ENCODE data around the gene DNMT3A. TPM values are rescaled to one million over a fixed set of nuclear protein-coding genes. Genes with fewer than 3 reads are reported as not detected.

DNMT3A gene
- total RNA-seq, 2 donors from 2014 or later: 27.3 to 27.8 TPM

DNA sequence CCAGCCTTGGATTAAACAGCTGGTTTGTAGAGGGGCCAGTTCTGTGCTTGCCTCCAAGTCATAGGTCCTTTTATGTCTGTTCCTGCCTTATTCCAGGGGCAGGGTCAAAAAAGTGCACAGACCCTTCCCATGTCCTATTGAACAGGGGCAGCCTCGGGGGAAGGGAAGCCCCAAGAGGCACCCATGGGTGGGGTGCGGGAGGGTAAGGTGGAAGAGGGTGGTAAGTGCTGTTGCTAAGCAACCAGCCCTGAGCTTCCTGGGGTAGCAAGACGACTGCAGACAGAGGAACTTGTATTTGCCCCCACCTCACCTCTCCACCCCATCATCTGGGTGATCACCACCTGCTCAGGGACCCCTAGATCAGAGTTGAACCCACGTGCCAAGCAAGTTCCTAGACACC is 7.7 kb downstream of the DNMT3A start:
- ATAC-seq (no peak), DNase-seq (no peak)
- intact Hi-C loops (cut with DNase I, micrococcal nuclease): no loop called here

DNA sequence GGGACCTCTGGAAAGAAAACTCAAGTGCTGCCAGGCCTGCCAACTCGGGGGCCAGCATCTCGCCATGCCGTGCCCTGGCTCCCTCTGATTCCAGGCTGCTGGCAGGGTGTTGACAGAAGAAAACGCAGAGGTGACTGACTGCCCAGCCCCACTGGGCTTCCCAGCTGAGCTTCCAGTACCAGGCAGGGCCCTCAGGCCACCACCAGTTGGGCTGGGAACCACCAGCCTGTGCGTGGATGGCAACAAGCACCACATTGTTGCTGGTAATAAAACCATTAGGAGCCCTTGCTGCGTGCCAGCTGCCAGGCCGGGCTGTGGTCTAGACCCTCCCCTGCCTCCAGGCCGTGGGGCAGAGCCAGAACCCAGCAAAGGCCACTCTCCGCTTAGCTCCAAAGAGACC is 9.2 kb downstream of the DNMT3A start:
- DNase-seq (peak in 1 of 2 donors; percentile 32), ATAC-seq (peak; percentile 76)
- intact Hi-C loops (cut with DNase I, micrococcal nuclease): no loop called here

DNA sequence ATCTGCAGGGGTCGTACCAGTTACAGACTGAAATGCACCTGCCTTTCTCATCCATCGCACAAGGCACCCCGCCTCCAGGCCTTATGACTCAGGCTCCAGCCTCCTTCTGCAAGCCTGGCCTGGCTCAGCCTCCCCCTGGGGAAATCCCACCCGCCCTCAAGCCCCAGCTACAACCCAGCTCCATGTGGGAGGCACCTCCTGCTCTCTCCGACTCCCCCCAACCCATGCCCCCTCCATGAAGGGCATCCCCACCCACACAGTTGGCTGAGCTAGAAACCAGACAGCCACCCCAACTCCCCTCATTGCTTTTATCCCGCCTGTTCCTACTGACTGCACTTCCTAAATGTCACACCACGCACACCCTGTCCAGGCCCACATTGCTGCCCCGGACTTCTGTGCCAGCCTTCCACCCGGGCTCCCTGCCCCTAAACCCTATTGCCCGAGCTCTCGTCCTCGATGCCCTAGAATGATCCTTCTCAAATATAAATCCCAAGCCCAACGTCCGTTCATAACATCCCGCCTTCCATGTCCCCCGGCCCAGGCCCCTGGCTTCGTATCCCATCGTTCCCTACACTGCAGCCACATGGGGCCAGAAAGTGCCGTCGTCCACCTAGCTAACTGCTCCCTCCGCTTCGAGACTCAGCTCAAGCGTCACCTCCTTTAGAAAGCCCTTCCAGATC is 9.9 kb downstream of the DNMT3A start:
- intact Hi-C loops (cut with DNase I, micrococcal nuclease): no loop called here
- no peak for DNase-seq

DNA sequence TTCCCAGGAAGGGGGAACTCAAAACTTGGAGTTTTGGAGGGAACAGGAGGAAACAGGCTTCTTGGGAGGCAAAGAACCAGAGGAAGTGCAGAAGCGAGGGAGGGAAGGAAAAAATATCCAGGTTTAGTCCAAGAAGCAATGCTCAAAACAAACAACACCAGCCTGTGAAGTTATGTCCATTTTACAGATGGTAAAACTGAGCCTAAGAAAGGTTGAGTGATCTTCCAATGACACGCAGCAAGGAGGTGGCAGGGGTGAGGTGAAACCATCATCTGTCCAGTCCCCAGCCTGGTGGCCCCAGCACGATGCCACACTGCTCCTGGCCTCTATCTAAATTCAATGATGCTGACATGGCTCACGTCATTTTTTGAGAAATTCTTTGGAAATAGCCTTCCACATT is 10.8 kb downstream of the DNMT3A start:
- intact Hi-C loops (cut with DNase I, micrococcal nuclease): no loop called here
- ATAC-seq (no peak), DNase-seq (no peak)

More for the DNA sequence above, 9.9 kb downstream of the DNMT3A start:
- no peak for ATAC-seq

DNA sequence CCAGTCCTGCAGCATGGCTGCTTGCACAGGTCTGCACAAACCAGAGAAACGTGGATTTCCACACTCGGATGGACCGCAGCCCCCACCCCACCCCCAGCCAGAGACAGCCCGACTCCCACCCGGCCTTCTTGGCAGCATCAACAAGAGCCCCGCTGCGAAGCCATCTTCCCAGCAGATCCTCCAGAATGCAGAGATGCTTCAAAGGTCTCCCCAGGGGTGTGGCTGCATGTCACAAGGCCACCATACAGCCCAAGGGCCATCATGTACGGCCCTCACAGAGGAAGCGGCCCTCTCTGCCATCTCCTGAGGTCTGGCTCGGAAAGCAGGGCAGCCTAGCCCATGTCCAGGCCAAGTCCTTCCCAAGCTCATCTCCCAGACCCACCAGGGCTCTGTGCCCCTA is 11.5 kb downstream of the DNMT3A start:
- ATAC-seq (no peak), DNase-seq (no peak)
- intact Hi-C loops (cut with DNase I, micrococcal nuclease): no loop called here

DNA sequence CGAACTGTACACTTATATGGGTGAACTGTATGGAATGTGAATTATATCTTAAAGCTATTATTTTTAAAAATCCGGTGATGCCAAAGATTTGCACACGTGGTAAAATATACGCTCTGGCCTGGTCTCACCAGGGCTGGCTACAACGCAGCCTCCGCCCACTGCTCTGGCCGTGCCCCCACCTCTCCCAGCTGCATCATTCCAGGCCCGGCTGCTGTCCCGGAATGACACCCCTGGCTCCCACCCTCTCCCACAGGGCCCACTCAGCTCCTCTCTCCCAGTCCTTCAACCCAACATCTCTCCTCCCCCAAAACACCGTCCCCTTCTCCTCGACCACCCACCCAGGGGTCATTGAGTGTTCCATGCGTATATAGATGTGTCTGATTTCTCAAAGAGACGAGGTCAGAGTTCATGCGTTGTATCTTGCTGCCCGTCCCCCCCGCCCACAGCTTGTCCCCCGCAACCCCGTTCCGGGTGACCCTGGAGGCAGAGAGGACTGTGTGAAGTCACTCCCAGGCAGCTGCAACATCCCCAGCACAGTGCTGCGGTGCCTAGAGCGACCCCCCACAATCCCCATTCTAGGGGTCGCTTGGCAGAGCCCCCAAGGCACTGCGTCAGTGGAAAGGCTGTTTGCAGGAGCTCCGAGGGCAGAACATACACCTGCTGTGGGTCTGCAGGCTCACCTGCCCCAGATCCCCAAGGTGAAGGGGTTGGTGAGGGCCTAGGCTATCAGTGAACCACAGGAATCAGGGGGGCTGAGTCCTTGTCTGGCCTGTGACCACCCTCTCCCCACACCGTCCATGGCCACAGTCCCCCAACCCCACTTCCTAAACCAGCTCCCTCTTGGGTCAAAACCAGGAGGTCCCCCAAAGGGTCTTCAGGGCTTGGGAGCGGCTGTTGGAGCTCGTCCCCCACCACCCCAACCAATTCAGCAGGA is 13.3 kb downstream of the DNMT3A start:
- ATAC-seq: no peak
- intact Hi-C loops (cut with DNase I, micrococcal nuclease): no loop called here
- DNase-seq: no peak

DNA sequence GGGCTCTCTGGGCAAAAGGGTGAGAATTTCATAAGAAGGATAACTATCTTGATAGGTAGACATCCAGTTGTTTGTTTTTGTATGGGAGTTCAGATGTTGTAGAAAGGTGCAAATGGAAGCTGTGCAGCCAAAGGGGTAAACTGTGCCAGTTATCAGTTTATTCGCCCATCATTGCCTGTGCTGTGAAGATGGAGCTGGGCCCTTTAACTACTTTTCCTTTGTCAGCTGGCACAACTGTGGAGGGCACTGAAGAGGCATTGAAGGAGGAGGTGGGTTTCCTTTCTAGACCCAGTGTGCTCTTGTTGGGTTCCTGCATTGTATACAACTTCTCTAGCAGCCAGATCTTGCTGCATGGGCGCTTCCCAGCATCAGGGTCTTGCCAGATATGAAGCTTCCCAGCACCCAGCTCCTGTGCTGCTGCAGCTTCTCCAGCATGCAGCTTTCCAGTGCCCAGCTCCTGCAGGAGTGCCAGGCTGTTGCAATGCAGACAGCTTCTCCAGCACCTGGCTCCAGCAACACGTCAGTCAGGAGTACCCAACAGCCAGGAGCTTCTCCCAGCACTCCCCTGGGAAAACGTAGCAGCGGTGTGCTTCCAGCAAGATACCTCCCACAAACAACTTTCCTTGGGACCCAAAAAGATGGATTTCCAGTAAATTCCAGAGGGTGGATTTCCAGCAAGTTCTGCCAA is 15.3 kb downstream of the DNMT3A start:
- intact Hi-C loops (cut with DNase I, micrococcal nuclease): no loop called here
- no peak for ATAC-seq

DNA sequence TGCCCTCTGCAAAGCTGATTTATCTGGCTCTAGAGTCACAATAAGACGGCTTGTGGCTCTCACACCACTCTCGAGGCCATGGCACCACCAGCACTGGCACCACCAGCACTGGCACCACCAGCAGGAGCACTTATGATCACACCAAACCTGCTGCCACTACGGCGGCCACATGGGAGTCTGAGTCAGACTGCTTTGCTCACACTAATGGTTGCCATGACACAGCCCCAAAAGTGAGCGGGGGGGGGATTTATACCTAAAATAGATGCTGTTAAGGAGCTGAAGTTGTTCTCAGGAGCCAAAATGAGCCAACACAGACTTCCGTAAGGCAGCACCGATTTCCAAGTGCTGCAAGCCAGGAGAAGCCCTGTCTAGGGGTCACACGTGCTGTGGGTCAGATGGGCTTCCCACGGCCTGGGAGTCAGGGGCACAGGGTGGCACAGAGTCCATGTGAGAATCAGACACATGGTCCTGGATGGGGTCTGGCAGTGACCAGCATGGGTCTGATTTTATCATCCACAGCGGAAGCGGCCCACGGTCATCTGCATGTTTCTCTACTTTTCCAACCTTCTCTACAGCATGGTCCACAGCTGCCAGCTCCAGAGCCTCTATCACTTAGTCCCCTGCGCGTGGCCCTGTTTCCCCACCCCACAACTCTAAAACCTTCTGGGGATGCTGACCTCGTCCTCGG is 16.7 kb downstream of the DNMT3A start:
- intact Hi-C loops (cut with DNase I, micrococcal nuclease): no loop called here
- ATAC-seq: no peak
- peak in 1 of 2 donors; percentile 40 for DNase-seq

More for the DNA sequence above, 15.3 kb downstream of the DNMT3A start:
- no peak for DNase-seq

DNA sequence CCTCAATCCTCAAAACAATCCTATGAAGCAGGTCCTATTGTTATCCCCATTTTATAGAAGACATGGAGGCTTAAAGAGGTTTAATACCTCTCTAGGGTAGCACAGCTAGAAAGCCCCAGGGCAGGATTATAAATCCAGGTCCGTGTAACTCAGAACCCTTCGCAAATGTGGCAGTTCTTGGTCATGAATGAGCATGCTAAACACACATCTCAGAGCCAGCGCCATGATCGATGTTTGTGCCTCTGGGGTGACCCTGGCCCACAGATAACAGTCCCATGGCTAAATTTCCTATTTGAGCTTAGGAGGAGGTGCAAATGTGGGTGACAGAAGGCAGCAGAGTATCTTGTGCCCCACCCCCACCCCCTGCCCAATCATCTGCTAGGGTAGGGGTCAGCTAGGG is 17.5 kb downstream of the DNMT3A start:
- intact Hi-C loops (cut with DNase I, micrococcal nuclease): no loop called here
- DNase-seq (no peak), ATAC-seq (no peak)

DNA sequence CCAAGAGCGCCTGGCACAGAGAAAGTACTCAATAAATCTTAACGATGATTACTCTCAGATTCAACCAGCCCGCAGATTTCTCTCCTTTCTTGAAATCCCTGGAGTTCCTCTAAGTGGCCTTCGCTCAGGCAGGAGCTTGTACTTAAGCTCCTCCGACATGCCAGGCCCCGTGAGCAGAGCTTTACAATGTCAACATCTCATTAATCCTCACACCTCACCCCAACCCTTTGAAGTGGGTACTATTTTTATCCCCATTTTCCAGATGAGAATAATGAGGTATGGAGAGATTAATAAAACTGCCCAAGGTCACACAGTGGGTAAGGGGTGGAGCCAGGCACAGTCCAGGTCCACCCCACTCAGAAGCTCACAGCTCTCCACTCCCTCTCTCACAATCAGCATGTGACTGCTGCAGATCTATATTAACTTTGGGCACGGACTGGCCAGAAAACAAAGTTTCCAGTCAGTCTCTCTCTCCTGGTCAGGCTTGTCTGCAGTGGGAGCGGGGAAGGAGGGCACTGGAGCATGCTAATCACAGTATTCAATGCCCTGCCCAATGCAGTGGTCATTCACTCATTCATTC is 18.0 kb downstream of the DNMT3A start:
- DNase-seq (no peak), ATAC-seq (no peak)
- intact Hi-C loops (cut with DNase I, micrococcal nuclease): no loop called here

DNA sequence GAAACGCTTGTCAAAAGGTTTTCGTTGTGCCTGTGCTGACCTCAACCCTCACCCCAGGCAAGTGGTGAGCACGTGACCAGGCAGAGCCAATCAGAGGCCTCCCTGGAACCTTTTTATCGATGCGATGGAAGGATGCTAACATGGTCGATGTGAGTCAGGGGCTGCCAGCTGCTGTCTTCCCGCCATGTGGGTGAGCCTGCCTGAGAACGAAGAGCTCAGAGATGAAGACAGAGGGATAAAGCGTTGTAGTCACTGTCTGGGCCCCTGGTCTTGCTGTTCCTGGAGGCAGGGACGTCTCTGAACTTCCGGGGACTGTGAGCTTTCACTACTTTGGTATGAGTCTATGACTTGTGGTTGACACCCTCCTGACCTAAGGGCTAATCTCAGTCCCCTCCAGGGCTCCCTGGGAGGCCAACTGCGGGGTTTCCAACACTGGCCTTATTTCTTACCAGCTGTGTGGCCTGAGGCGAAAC is 18.6 kb downstream of the DNMT3A start:
- no peak for ATAC-seq
- intact Hi-C loops (cut with DNase I, micrococcal nuclease): no loop called here
- DNase-seq: no peak

DNA sequence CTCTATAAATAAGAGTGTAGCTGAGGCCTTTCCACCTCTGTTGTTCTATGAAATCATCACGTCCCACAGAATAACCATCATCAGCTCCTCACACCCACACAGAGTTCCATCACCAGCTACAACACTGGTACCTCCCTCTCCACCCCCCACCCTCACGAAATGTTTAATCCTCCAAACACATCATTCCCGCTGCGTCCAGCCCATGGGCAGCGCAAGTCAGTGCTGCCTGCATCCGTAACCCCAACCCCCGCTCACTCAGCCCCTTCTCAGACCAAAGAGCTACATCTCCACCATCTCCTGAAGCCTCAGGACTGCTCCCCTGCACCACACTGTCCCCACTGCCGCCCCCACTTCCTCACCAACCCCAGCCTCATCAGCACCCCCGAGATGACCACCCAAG is 19.4 kb downstream of the DNMT3A start:
- DNase-seq: no peak
- ATAC-seq: no peak
- intact Hi-C loops (cut with DNase I, micrococcal nuclease): no loop called here

DNA sequence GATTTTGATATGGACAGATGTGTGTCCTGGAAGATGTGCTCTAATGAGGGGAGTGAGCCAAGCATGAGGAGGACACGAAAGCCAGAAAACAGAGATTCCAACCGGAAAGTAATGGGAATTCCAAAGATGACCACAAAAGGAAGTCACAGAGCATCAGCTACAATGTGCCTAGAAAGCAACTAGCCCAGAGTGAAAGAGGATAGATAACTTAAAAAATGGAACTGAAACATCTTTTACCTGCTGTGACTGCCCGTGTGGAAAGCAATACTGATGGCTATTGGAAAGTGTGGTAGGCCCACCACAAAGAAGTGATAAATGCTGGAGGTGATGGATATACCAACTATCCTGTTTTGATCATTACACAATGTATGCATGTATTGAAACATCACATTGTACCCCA is 21.6 kb downstream of the DNMT3A start:
- intact Hi-C loops (cut with DNase I, micrococcal nuclease): no loop called here
- no peak for DNase-seq
- ATAC-seq: no peak

DNA sequence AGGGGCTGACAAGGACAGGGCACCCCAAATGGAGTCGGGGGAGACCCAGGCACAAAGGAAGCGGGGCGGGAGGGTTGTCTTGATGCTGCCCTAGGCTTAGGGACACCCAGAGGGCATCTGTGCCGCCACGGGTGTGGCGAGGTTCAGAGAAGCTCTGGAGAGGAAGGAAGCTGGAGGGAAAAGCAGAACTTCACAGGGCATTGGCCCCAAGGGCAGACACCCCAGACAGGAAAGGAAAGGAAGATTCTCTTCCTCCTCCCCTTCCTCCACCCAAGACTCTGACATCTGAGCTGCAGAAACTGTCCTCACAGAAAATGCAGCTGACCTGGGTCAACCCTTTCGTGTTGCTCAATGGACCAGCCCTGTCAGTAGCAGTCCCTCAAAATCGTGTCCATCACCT is 25.6 kb downstream of the DNMT3A start:
- DNase-seq: no peak
- no peak for ATAC-seq
- intact Hi-C loops (cut with DNase I, micrococcal nuclease): no loop called here

DNA sequence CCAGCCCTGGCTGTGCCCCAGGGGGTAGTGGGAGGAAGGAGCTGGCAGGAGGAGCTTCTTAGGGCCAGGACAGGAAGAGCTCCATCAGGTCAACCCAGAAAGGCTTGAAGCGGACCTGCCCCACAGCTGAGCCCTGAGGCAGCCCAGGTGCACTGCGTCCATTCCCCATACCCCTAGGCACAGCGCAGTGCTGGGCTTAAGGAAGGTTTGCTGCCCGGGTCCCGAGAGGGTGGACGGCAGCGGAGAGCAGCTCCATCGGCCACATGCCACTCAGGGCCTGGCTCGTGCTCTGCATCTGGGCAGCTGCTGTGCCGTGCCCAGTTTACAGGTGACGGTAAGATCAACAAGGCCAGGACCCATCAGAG is 26.4 kb downstream of the DNMT3A start:
- intact Hi-C loops (cut with DNase I, micrococcal nuclease): no loop called here
- ATAC-seq (no peak), DNase-seq (no peak)

DNA sequence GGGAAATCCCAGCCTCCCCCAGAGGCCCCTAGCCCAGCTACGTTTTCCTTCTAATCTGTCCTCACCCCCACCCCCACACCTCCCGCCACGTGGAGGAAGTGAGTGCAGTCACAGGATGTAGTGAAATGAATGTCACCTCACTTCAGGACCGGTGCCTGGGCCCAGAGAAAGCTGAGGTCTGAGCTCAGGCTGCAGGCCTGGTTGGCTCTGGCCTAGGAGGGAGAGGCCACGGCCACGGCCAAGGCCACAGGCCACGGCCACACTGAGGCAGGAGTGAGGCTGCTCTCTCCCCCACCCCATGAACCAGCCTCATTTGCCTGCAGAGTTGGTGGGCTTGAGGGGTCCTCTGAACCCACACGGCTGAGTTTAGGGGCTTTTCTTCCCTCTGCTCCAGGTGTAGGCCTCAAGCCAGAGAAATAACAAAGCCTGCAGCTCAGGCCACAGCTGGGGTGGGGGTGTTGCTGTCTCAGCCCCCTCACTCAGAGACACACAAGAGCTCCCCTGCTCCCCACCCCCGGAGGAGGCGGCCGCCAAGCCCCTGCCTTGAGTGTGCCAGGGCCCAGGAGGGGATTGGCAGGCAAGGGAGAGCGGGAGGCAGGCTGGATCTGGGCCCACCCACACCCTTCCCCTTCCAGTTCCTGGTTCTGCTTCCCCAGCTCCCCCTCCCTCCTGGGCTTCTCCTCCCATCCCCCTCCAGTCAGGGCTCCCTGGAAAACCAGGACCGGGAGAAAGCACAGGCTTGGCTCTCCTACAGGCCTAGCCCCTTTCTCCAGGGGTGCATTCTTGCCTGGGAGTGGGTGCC is 27.0 kb downstream of the DNMT3A start:
- ATAC-seq (peak; percentile 35), DNase-seq (peak; percentile 63 to 70)
- intact Hi-C loops (cut with DNase I, micrococcal nuclease): no loop called here

DNA sequence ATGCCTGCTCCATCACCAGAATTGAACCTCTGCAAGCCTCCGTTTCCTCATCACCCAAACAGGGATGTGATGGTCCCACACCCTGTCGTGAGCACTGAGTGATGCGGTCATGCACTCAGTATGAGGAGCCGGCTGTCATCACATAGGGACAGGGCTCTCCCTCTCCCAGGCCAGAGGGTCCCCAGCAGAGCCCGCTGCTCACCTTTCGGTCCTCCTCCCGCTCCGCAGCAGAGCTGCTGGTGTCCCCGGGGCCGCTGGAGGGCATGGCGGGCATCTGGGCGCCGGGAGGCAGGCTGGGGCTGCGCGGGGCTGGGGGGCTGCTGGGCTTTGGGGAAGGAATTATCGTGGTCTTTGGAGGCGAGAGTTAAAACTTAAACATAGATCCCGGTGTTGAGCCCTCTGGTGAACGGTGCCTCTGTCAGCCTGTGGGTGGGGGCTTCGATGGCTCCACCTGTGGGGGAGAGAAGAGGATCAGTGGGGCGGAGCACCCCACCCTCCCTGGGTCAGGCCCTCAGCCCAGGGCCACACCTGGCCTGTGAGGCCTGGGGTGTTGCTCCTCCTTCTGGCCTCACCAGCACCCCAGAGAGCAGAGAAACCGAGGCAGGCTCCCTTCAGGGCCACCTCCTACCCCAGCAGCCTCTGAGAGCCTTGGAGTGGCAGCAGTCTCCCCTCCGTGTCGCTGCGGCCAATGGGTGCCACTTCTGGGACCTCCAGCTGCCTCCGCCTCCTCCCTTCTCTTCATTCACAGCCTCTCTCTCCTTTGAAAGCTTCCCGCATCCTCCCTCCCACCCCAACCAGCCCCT is 27.8 kb downstream of the DNMT3A start:
- DNase-seq (no peak), ATAC-seq (no peak)
- intact Hi-C loops (cut with DNase I, micrococcal nuclease): no loop called here
